Measurements from ENCODE around the gene SYPL1. TPM values are rescaled to one million over a fixed set of nuclear protein-coding genes. Genes with fewer than 3 reads are reported as not detected.

SYPL1 gene
- total RNA-seq, 1 donor from 2014 or later: 59.7 TPM

DNA sequence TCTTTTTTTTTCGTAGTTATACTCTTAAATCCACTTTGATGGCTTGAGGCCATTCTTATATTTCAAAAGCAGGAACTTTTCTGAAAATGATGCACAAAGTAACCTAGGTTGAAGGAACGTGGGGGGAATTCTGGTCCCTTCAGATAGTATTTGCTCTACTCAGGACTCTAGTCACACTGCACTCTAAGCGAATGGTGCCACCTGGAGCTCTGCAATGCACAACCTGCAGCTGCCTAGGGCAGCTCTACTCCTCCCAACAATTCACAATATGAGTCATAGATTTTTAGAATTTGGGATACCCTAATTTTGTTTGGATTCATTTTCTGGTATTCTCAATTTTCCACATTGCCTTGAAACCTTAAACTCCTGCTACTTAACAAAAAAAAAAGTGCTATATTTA lies 17.3 kb downstream of the SYPL1 start:
- Mint-ChIP-seq H3K27ac (ENCODE audit: unreplicated experiment) (no peak overlapping the region), H3K9me3 (ENCODE audit: unreplicated experiment) (no peaks in the 10 kb centered on the region), H3K4me3 (ENCODE audit: unreplicated experiment) (no peak overlapping the region), H3K36me3 (ENCODE audit: low read depth, unreplicated experiment) (peaks cover 11% of the 10 kb centered on the region), H3K27me3 (ENCODE audit: low read depth, unreplicated experiment) (no peaks in the 10 kb centered on the region), H3K4me1 (ENCODE audit: low read depth, unreplicated experiment) (no peaks in the 10 kb centered on the region)
- H3K9ac ChIP-seq (ENCODE audit: low read length): no peak overlapping the region
- no peaks in the 10 kb centered on the region for H3K27me3 ChIP-seq (ENCODE audit: insufficient read depth, low read length)
- no peak overlapping the region for H3K4me2 ChIP-seq (ENCODE audit: low read length)
- H3K4me3 ChIP-seq (ENCODE audit: insufficient read depth, low read depth, low read length): no peak overlapping the region
- H3K36me3 ChIP-seq (ENCODE audit: insufficient read depth, low read length): peaks cover 16% of the 10 kb centered on the region
- no peaks in the 10 kb centered on the region for H3K4me1 ChIP-seq (ENCODE audit: insufficient read depth, low read length)
- TF ChIP-seq EZH2 (IDR thresholded peaks at IDR 0.05; ENCODE audit: insufficient read depth, low read length) (no peak), CTCF (IDR thresholded peaks at IDR 0.05; ENCODE audit: insufficient read depth, low read depth, low read length) (no peak)
- no peak overlapping the region for H2AFZ ChIP-seq (ENCODE audit: low read depth, low read length)
- H3K79me2 ChIP-seq (ENCODE audit: insufficient read depth, low read length): peaks cover 19% of the 10 kb centered on the region
- no peak overlapping the region for H3K27ac ChIP-seq (ENCODE audit: low read depth, low read length)
- FAIRE-seq: peak; percentile 32
- DNase-seq (ENCODE audit: low read depth): no peak
- no peaks in the 10 kb centered on the region for H3K9me3 ChIP-seq (ENCODE audit: insufficient read depth, low read depth, low read length)
- peaks cover 16% of the 10 kb centered on the region for H4K20me1 ChIP-seq (ENCODE audit: insufficient read depth, low read length)

DNA sequence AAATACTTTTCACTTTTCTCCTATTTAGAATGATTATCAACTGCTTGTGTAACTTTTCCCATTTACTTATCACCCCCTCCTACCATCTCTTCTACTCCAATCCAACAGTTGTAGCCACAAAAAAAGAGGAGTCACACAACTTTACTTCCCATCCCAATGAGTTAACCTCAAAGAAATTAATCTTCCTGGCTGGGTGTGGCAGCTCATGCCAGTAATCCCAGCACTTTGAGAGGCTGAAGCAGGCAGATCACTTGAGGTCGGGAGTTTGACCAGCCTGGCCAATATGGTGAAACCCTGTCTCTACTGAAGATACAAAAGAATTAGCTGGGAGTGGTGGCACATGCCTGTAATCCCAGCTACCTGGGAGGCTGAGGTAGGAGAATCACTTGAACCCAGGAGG lies 19.9 kb downstream of the SYPL1 start:
- Mint-ChIP-seq H3K4me3 (ENCODE audit: unreplicated experiment) (no peak overlapping the region), H3K27me3 (ENCODE audit: low read depth, unreplicated experiment) (no peaks in the 10 kb centered on the region), H3K36me3 (ENCODE audit: low read depth, unreplicated experiment) (peaks cover 11% of the 10 kb centered on the region), H3K9me3 (ENCODE audit: unreplicated experiment) (no peaks in the 10 kb centered on the region), H3K27ac (ENCODE audit: unreplicated experiment) (no peak overlapping the region), H3K4me1 (ENCODE audit: low read depth, unreplicated experiment) (no peaks in the 10 kb centered on the region)
- Histone ChIP-seq H3K36me3 (ENCODE audit: insufficient read depth, low read length) (peaks cover 16% of the 10 kb centered on the region), H3K27me3 (ENCODE audit: insufficient read depth, low read length) (no peaks in the 10 kb centered on the region), H3K4me2 (ENCODE audit: low read length) (no peak overlapping the region), H3K4me1 (ENCODE audit: insufficient read depth, low read length) (no peaks in the 10 kb centered on the region), H2AFZ (ENCODE audit: low read depth, low read length) (no peak overlapping the region), H4K20me1 (ENCODE audit: insufficient read depth, low read length) (no peaks in the 10 kb centered on the region), H3K4me3 (ENCODE audit: insufficient read depth, low read depth, low read length) (no peak overlapping the region), H3K9ac (ENCODE audit: low read length) (no peak overlapping the region), H3K27ac (ENCODE audit: low read depth, low read length) (no peak overlapping the region), H3K9me3 (ENCODE audit: insufficient read depth, low read depth, low read length) (no peaks in the 10 kb centered on the region), H3K79me2 (ENCODE audit: insufficient read depth, low read length) (no peaks in the 10 kb centered on the region)
- TF ChIP-seq EZH2 (IDR thresholded peaks at IDR 0.05; ENCODE audit: insufficient read depth, low read length) (no peak), CTCF (IDR thresholded peaks at IDR 0.05; ENCODE audit: insufficient read depth, low read depth, low read length) (no peak)
- no peak for DNase-seq (ENCODE audit: low read depth)
- no peak for FAIRE-seq

DNA sequence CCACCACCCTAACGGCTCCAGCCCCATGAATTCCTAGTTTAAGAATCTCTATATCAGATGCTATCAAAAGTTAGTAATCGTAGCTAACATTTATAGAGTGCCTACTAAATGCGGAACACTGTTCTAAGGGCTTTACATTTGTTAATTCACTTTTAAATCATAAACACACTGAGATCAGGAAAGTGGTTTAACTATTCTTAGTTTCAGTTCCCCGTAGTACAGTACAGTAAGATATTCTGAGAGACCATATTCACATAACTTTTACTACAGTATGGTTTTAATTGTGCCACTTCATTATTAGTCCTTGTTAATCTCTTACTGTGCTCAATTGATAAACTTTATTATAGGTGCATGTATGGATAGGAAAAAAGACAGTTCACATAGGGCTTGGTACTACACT lies 22.5 kb downstream of the SYPL1 start:
- H3K27me3 ChIP-seq (ENCODE audit: insufficient read depth, low read length): no peaks in the 10 kb centered on the region
- no peak for FAIRE-seq
- H3K9me3 ChIP-seq (ENCODE audit: insufficient read depth, low read depth, low read length): no peaks in the 10 kb centered on the region
- no peaks in the 10 kb centered on the region for H3K79me2 ChIP-seq (ENCODE audit: insufficient read depth, low read length)
- no peak overlapping the region for H3K4me3 ChIP-seq (ENCODE audit: insufficient read depth, low read depth, low read length)
- no peak for DNase-seq (ENCODE audit: low read depth)
- no peak overlapping the region for H3K4me2 ChIP-seq (ENCODE audit: low read length)
- no peaks in the 10 kb centered on the region for H4K20me1 ChIP-seq (ENCODE audit: insufficient read depth, low read length)
- TF ChIP-seq EZH2 (IDR thresholded peaks at IDR 0.05; ENCODE audit: insufficient read depth, low read length): no peak
- TF ChIP-seq CTCF (IDR thresholded peaks at IDR 0.05; ENCODE audit: insufficient read depth, low read depth, low read length): no peak
- H3K4me3 Mint-ChIP-seq (ENCODE audit: unreplicated experiment): no peak overlapping the region
- no peak overlapping the region for H3K27ac ChIP-seq (ENCODE audit: low read depth, low read length)
- H2AFZ ChIP-seq (ENCODE audit: low read depth, low read length): no peak overlapping the region
- no peaks in the 10 kb centered on the region for H3K27me3 Mint-ChIP-seq (ENCODE audit: low read depth, unreplicated experiment)
- H3K4me1 Mint-ChIP-seq (ENCODE audit: low read depth, unreplicated experiment): no peaks in the 10 kb centered on the region
- peaks cover 11% of the 10 kb centered on the region for H3K36me3 Mint-ChIP-seq (ENCODE audit: low read depth, unreplicated experiment)
- H3K36me3 ChIP-seq (ENCODE audit: insufficient read depth, low read length): peaks cover 12% of the 10 kb centered on the region
- no peaks in the 10 kb centered on the region for H3K4me1 ChIP-seq (ENCODE audit: insufficient read depth, low read length)
- H3K9ac ChIP-seq (ENCODE audit: low read length): no peak overlapping the region
- no peak overlapping the region for H3K27ac Mint-ChIP-seq (ENCODE audit: unreplicated experiment)
- H3K9me3 Mint-ChIP-seq (ENCODE audit: unreplicated experiment): no peaks in the 10 kb centered on the region

Data from astrocyte (in vitro differentiated cells and primary cell).